ENCODE data around the gene WDR44. TPM values are rescaled to one million over a fixed set of nuclear protein-coding genes. Genes with fewer than 3 reads are reported as not detected.

Gene WDR44
- total RNA-seq, 2 experiments from 2014 or later = 9.9 to 10.2 TPM

- intact Hi-C loops (cut with micrococcal nuclease) = no loop called here
- Mint-ChIP-seq H3K9me3 (no peaks in the 10 kb centered on the region), H3K36me3 (ENCODE audit: low read depth) (peaks cover 2% of the 10 kb centered on the region), H3K4me3 (no peak overlapping the region), H3K4me1 (ENCODE audit: low read depth) (peaks cover 5% of the 10 kb centered on the region), H3K27me3 (no peaks in the 10 kb centered on the region), H3K27ac (no peak overlapping the region)
- DNase-seq (no peak), ATAC-seq (no peak)
- CTCF ChIA-PET = no interaction called here
- POLR2A ChIA-PET = no interaction called here
- no peak for TF ChIP-seq CTCF (IDR thresholded peaks at IDR 0.05)
These were observed 27.6 kb downstream of the WDR44 start for GRCh38 chrX:118373538-118373937.

DNA sequence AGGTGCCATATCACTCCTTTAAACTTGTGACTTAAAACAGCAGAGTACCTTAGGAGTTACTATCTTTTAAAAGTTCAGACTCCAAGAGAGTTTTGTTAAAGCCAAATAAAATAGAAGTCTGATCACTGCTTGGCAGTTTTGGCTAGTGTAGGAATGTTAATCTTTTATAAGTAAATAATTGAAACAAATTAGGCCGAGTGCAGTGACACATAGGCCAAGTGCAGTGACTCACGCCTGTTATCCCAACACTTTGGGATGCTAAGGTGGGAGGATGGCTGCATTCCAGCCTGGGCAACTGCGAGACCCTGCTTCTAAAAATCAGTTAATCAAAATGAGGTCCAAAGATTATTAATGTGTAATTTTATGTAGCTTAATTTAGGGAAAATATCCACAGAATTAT is 37.2 kb downstream of the WDR44 start:
- Mint-ChIP-seq H3K27me3 (no peaks in the 10 kb centered on the region), H3K36me3 (ENCODE audit: low read depth) (no peaks in the 10 kb centered on the region), H3K4me1 (ENCODE audit: low read depth) (no peaks in the 10 kb centered on the region), H3K27ac (no peak overlapping the region), H3K4me3 (no peak overlapping the region), H3K9me3 (no peaks in the 10 kb centered on the region)
- POLR2A ChIA-PET = interaction anchor here (0.5 kb wide), 1 partner anchor 13 kb away, joined by 3 read pairs; no protein-coding TSS in a partner anchor
- CTCF ChIA-PET = interaction anchor here (1.5 kb wide), 2 partner anchors 34 to 219 kb away, joined by 4 to 5 read pairs; no protein-coding TSS in a partner anchor
- intact Hi-C loops (cut with micrococcal nuclease) = no loop called here
- no peak for ATAC-seq
- no peak for TF ChIP-seq CTCF (IDR thresholded peaks at IDR 0.05)
- no peak for DNase-seq

DNA sequence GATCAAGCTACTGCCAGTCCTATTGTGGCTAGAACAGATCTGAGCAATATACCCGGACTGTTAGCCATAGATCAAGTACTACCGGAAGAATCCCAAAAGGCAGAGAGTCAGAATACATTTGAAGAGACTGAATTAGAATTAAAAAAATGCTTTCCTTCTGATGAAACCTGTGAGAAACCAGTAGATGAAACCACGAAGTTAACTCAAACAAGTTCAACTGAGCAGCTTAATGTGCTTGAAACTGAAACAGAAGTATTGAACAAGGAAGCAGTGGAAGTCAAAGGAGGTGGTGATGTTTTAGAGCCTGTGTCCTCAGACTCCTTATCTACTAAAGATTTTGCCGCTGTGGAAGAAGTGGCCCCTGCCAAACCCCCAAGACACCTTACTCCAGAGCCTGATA is 46.8 kb downstream of the WDR44 start:
- H3K9me3 Mint-ChIP-seq = no peaks in the 10 kb centered on the region
- CTCF ChIA-PET = no interaction called here
- H3K27me3 Mint-ChIP-seq = no peaks in the 10 kb centered on the region
- DNase-seq (no peak), ATAC-seq (no peak)
- H3K4me1 Mint-ChIP-seq (ENCODE audit: low read depth) = peaks cover 14% of the 10 kb centered on the region
- no peak for TF ChIP-seq CTCF (IDR thresholded peaks at IDR 0.05)
- peaks cover 6% of the 10 kb centered on the region for H3K36me3 Mint-ChIP-seq (ENCODE audit: low read depth)
- no peak overlapping the region for H3K4me3 Mint-ChIP-seq
- no peak overlapping the region for H3K27ac Mint-ChIP-seq
- intact Hi-C loops (cut with micrococcal nuclease) = no loop called here
- POLR2A ChIA-PET = no interaction called here

- no peak for DNase-seq
- CTCF ChIA-PET = no interaction called here
- intact Hi-C loops (cut with micrococcal nuclease) = no loop called here
- POLR2A ChIA-PET = no interaction called here
- no peak overlapping the region for H3K4me3 Mint-ChIP-seq
- peaks cover 11% of the 10 kb centered on the region for H3K4me1 Mint-ChIP-seq (ENCODE audit: low read depth)
- H3K27ac Mint-ChIP-seq = no peak overlapping the region
- TF ChIP-seq CTCF (IDR thresholded peaks at IDR 0.05) = no peak
- ATAC-seq = no peak
- H3K36me3 Mint-ChIP-seq (ENCODE audit: low read depth) = peaks cover 16% of the 10 kb centered on the region
- H3K27me3 Mint-ChIP-seq = no peaks in the 10 kb centered on the region
- H3K9me3 Mint-ChIP-seq = no peaks in the 10 kb centered on the region
These were observed 50.2 kb downstream of the WDR44 start for GRCh38 chrX:118396113-118396512.

DNA sequence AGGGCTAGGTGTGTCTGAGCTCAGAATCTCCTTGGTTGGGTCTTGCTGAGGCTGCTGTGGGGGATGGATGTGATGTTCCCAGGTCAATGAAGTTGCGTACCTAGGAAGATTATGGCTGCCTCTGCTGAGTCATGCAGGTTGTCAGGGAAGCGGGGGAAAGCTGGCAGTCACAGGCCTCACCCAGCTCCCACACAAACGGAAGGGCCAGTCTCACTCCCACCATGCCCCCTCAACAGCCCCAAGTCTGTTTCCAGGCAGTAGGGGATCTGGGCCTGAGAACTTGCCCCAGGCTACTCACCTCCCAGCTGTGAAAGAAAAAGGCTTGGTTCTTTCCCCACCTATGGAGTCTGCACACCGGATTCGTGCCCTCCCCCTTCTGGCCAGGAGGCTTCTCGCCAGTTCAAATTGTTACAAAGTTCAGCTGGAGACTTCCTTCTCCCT is 72.9 kb downstream of the WDR44 start:
- ChIA-PET CTCF (no interaction called here), POLR2A (no interaction called here)
- Mint-ChIP-seq H3K4me3 (no peak overlapping the region), H3K4me1 (ENCODE audit: low read depth) (peaks cover 17% of the 10 kb centered on the region), H3K9me3 (no peaks in the 10 kb centered on the region), H3K27me3 (no peaks in the 10 kb centered on the region), H3K36me3 (ENCODE audit: low read depth) (peaks cover 13% of the 10 kb centered on the region), H3K27ac (no peak overlapping the region)
- no peak for DNase-seq
- intact Hi-C loops (cut with micrococcal nuclease) = no loop called here
- TF ChIP-seq CTCF (IDR thresholded peaks at IDR 0.05) = no peak
- ATAC-seq = no peak
